BJ (cell line): ENCODE data around the gene HTRA2. TPM values are rescaled to one million over a fixed set of nuclear protein-coding genes. Genes with fewer than 3 reads are reported as not detected.

Experiments used
- CTCF ChIA-PET: fragments of 350-600 bp; formaldehyde crosslinking; extraction: SDS; loops from one replicate; lab custom pipeline; 2021; ENCODE audit warnings: antibody characterized with exemption, inconsistent platforms; lab: Yijun Ruan, JAX
- POLR2A ChIA-PET: fragments of 300-600 bp; sonication (Branson Sonifier 250); formaldehyde crosslinking; extraction: SDS; loops from one replicate; lab custom pipeline; 2021; ENCODE audit warnings: antibody characterized with exemption; lab: Charles Lee
- DNase-seq: peaks from one replicate; pipeline ENCODE4 v3.0.0-alpha.2; 2011; ENCODE audit warnings: low read depth
- H3K27me3 ChIP-seq: 2 replicates; pipeline ENCODE4 v1.6.0; 2011; ENCODE audit warnings: low read length; ENCODE audit not compliant: control insufficient read depth, insufficient read depth
- H3K36me3 ChIP-seq: 2 replicates; pipeline ENCODE4 v1.5.1; 2011; ENCODE audit warnings: low read length; ENCODE audit not compliant: control insufficient read depth, insufficient read depth
- H3K4me3 ChIP-seq: 2 replicates; pipeline ENCODE4 v1.5.1; 2011; ENCODE audit warnings: low read depth, mild to moderate bottlenecking, control low read depth, low read length
- CTCF ChIP-seq: IDR thresholded peaks from 2 replicates; pipeline ENCODE4 v1.5.1; 2011; ENCODE audit warnings: low read depth, mild to moderate bottlenecking, control low read depth, inconsistent platforms, low read length, moderate library complexity; ENCODE audit not compliant: insufficient read depth
- polyA plus RNA-seq: library from polyadenylated mRNA; depleted of rRNA; stranded (reverse); fragments of >200 nt; gene quantifications from 2 replicates; pipeline ENCODE4 v1.2.3, GENCODE V29; 2011

Gene HTRA2
- polyA plus RNA-seq, 1 experiment = 36.1 TPM

GRCh38 chr2:74554820-74555531 lies 25.2 kb downstream of the HTRA2 start:
- POLR2A ChIA-PET = no interaction called here

GRCh38 chr2:74555610-74556103 lies 25.9 kb downstream of the HTRA2 start:
- POLR2A ChIA-PET = no interaction called here
- TF ChIP-seq CTCF = no peak
- Histone ChIP-seq H3K36me3 (peaks cover 4% of the 10 kb centered on the region), H3K27me3 (no peaks in the 10 kb centered on the region), H3K4me3 (peak overlapping the region; percentile 54)
- no peak for DNase-seq
- CTCF ChIA-PET = interaction anchor here (0.5 to 1.7 kb wide), 3 partner anchors 10 to 19 kb away, joined by 3 to 4 read pairs (median 3); no protein-coding TSS in a partner anchor

More at GRCh38 chr2:74554820-74555531, 25.2 kb downstream of the HTRA2 start:
- Histone ChIP-seq H3K27me3 (no peaks in the 10 kb centered on the region), H3K4me3 (peak overlapping the region; percentile 54), H3K36me3 (peaks cover 4% of the 10 kb centered on the region)
- CTCF ChIA-PET = interaction anchor here (1.0 kb wide), 1 partner anchor 12 kb away, joined by 3 read pairs; no protein-coding TSS in a partner anchor
- no peak for TF ChIP-seq CTCF
- DNase-seq = no peak

- ChIA-PET POLR2A (no interaction called here), CTCF (interaction anchor here (0.5 to 1.7 kb wide), 2 partner anchors 9 to 18 kb away, joined by 3 to 4 read pairs; no protein-coding TSS in a partner anchor)
- Histone ChIP-seq H3K27me3 (no peaks in the 10 kb centered on the region), H3K4me3 (no peak overlapping the region), H3K36me3 (peaks cover 4% of the 10 kb centered on the region)
- TF ChIP-seq CTCF = no peak
- DNase-seq = no peak
These were observed 26.4 kb downstream of the HTRA2 start for GRCh38 chr2:74556159-74556558.

GRCh38 chr2:74556831-74557370 lies 27.2 kb downstream of the HTRA2 start:
- H3K4me3 ChIP-seq = no peak overlapping the region
- H3K36me3 ChIP-seq = peaks cover 4% of the 10 kb centered on the region
- POLR2A ChIA-PET = no interaction called here
- no peak for DNase-seq
- no peak for TF ChIP-seq CTCF
- no peaks in the 10 kb centered on the region for H3K27me3 ChIP-seq
- CTCF ChIA-PET = interaction anchor here (1.3 to 1.7 kb wide), 2 partner anchors 9 to 17 kb away, joined by 3 to 4 read pairs; no protein-coding TSS in a partner anchor
